CD4-positive, alpha-beta memory T cell (primary cell): ENCODE measurements around the gene LRIG1. TPM values are rescaled to one million over a fixed set of nuclear protein-coding genes. Genes with fewer than 3 reads are reported as not detected.
"Not testable (repeated sequence)": the region's sequence is repeated elsewhere in the genome, so short reads cannot be mapped to it uniquely, and the experiment has no call there.

Experiments used
- CTCF ChIA-PET: fragments of 350-600 bp; sonication (Branson Sonifier 250); formaldehyde crosslinking; loops from one replicate; lab custom pipeline; 2021; ENCODE audit warnings: inconsistent platforms; ENCODE audit not compliant: partially characterized antibody; lab: Charles Lee
- POLR2A ChIA-PET: fragments of 350-600 bp; sonication (Branson Sonifier 250); formaldehyde crosslinking; loops from one replicate; lab custom pipeline; 2021; ENCODE audit not compliant: partially characterized antibody; lab: Charles Lee
- DNase-seq, 5 donors: peaks; one replicate each; pipeline versions ENCODE4 v3.0.0 to v3.0.0-alpha.2; 2020 to 2022; ENCODE audit warnings: mixed read lengths in 1 of 5
- H3K27ac ChIP-seq: one replicate; pipeline ENCODE4 v1.7.0; 2013; ENCODE audit warnings: low read depth, low read length
- H3K27me3 ChIP-seq: 2 replicates; pipeline ENCODE4 v1.7.0; 2013; ENCODE audit warnings: mild to moderate bottlenecking, low read length, moderate library complexity; ENCODE audit not compliant: insufficient read depth
- H3K36me3 ChIP-seq: 2 replicates; pipeline ENCODE4 v1.7.0; 2013; ENCODE audit warnings: mild to moderate bottlenecking, low read length, moderate library complexity; ENCODE audit not compliant: insufficient read depth
- H3K4me1 ChIP-seq: 2 replicates; pipeline ENCODE4 v1.7.0; 2013; ENCODE audit warnings: mild to moderate bottlenecking, low read length, moderate library complexity; ENCODE audit not compliant: insufficient read depth
- H3K4me3 ChIP-seq, 2 donors: one replicate each; pipeline ENCODE4 v1.7.0; 2013; ENCODE audit warnings: low read length in 2 of 2, mild to moderate bottlenecking in 1 of 2
- H3K9me3 ChIP-seq, 2 donors: one replicate each; pipeline ENCODE4 v1.7.0; 2013; ENCODE audit warnings: low read length in 2 of 2, control low read depth in 1 of 2; ENCODE audit not compliant: control insufficient read depth in 1 of 2
- H3K27ac Mint-ChIP-seq, 7 donors: one replicate each; pipeline ENCODE4 v1.8.0; 2020 to 2021; ENCODE audit warnings: mixed read lengths in 7 of 7, mild to moderate bottlenecking in 6 of 7, inconsistent platforms in 3 of 7, moderate library complexity in 3 of 7
- H3K27me3 Mint-ChIP-seq, 2 donors: one replicate each; pipeline ENCODE4 v1.8.0; 2020 to 2021; ENCODE audit warnings: mixed read lengths in 2 of 2
- H3K36me3 Mint-ChIP-seq, 2 donors: one replicate each; pipeline ENCODE4 v1.8.0; 2020 to 2021; ENCODE audit warnings: mixed read lengths in 2 of 2, inconsistent platforms in 1 of 2, mild to moderate bottlenecking in 1 of 2
- H3K4me1 Mint-ChIP-seq, 4 donors: one replicate each; pipeline ENCODE4 v1.8.0; 2020 to 2021; ENCODE audit warnings: mixed read lengths in 4 of 4, mild to moderate bottlenecking in 1 of 4
- H3K4me3 Mint-ChIP-seq, 8 donors: one replicate each; pipeline ENCODE4 v1.8.0; 2020 to 2021; ENCODE audit warnings: mixed read lengths in 8 of 8, mild to moderate bottlenecking in 7 of 8, moderate library complexity in 6 of 8, inconsistent platforms in 3 of 8
- H3K9me3 Mint-ChIP-seq, 8 donors: one replicate each; pipeline ENCODE4 v1.8.0; 2020 to 2021; ENCODE audit warnings: mixed read lengths in 8 of 8, mild to moderate bottlenecking in 5 of 8, inconsistent platforms in 3 of 8, moderate library complexity in 1 of 8
- intact Hi-C: fragments of 100-400 bp; cut with micrococcal nuclease; formaldehyde crosslinking; loops from one replicate; pipeline ENCODE4 v1.15.1; 2023
- polyA plus RNA-seq, 2 donors: library from polyadenylated mRNA; unstranded; fragments of 300-500 nt; fragmentation: Illumina TruSeq; gene quantifications; one replicate each; pipeline ENCODE4 v1.2.3, GENCODE V29; 2021
- total RNA-seq, 2 experiments: library from RNA; stranded (reverse); gene quantifications; one replicate each; pipeline ENCODE4 v1.2.3, GENCODE V29; 2021

Gene LRIG1
- total and polyA plus RNA-seq, 4 experiments from 2014 or later, result 28.6 to 71.7 (median 62.4) TPM

GRCh38 chr3:66423791-66424190 is 77.0 kb downstream of the LRIG1 start:
- no peak for DNase-seq
- Histone ChIP-seq H3K4me3 (no peak overlapping the region), H3K9me3 (no peaks in the 10 kb centered on the region), H3K27me3 (no peaks in the 10 kb centered on the region), H3K4me1 (peaks cover 6% of the 10 kb centered on the region), H3K36me3 (peaks cover 5% of the 10 kb centered on the region), H3K27ac (no peak overlapping the region)
- peaks cover 50 to 51% of the 10 kb centered on the region in 2 donors for H3K36me3 Mint-ChIP-seq
- peaks cover 3 to 32% (median 25%) of the 10 kb centered on the region in 8 donors for H3K9me3 Mint-ChIP-seq
- CTCF ChIA-PET, result interaction anchor here (2.7 kb wide), 1 partner anchor 16 kb away, joined by 16 read pairs; no protein-coding TSS in a partner anchor
- POLR2A ChIA-PET, result no interaction called here
- H3K4me1 Mint-ChIP-seq, result peaks cover 42 to 79% (median 61%) of the 10 kb centered on the region in 4 donors
- peak overlapping the region in 3 of 7 donors; percentile 18 to 78 (median 69) for H3K27ac Mint-ChIP-seq
- H3K4me3 Mint-ChIP-seq, result no peak overlapping the region
- no peaks in the 10 kb centered on the region for H3K27me3 Mint-ChIP-seq
- intact Hi-C loops, result no loop called here

DNA sequence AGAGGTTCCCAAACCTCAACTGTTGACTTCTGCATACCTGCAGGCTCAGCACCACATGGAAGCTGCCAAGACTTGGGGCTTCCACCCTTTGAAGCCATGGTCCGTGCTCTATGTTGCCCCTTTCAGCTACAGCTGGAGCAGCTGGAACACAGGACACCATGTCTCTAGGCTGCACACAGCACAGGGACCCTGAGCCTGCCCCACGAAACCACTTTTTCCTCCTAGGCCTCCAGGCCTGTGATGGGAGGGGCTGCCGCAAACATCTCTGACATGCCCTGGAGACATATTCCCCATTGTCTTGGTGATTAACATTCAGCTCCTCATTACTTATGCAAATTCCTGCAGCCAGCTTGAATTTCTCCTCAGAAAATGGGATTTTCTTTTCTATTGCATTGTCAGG is 78.9 kb downstream of the LRIG1 start:
- H3K4me1 ChIP-seq, DNase-seq, H3K9me3 ChIP-seq, H3K27me3 ChIP-seq, intact Hi-C loops, H3K4me3 Mint-ChIP-seq, H3K27ac ChIP-seq, H3K27me3 Mint-ChIP-seq, H3K4me3 ChIP-seq, H3K36me3 ChIP-seq, POLR2A ChIA-PET: not testable (repeated sequence)
- Mint-ChIP-seq H3K27ac (peak overlapping the region in 2 of 7 donors; percentile 14 to 76), H3K9me3 (peaks cover 3 to 34% (median 25%) of the 10 kb centered on the region in 8 donors), H3K4me1 (peaks cover 37 to 75% (median 54%) of the 10 kb centered on the region in 4 donors), H3K36me3 (peaks cover 54 to 62% of the 10 kb centered on the region in 2 donors)
- CTCF ChIA-PET, result interaction anchor here (1.4 kb wide), 1 partner anchor 14 kb away, joined by 4 read pairs; no protein-coding TSS in a partner anchor

DNA sequence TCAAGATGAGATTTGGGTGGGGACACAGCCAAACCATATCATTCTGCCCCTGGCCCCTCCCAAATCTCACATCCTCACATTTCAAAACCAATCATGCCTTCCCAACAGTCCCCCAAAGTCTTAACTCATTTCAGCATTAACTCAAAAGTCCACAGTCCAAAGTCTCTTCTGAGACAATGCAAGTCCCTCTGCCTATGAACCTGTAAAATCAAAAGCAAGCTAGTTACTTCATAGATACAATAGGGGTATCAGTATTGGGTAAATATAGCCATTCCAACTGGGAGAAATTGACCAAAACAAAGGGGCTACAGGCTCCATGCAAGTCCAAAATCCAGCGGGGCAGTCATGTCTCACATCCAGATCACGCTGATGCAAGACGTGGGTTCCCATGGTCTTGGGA is 79.7 kb downstream of the LRIG1 start:
- H3K4me3 Mint-ChIP-seq, result peak overlapping the region in 1 of 8 donors; percentile 2
- peaks cover 3 to 34% (median 25%) of the 10 kb centered on the region in 8 donors for H3K9me3 Mint-ChIP-seq
- peaks cover 49 to 66% of the 10 kb centered on the region in 2 donors for H3K36me3 Mint-ChIP-seq
- intact Hi-C loops, H3K27ac ChIP-seq, H3K4me3 ChIP-seq, DNase-seq, H3K27me3 Mint-ChIP-seq, H3K27me3 ChIP-seq, H3K9me3 ChIP-seq, POLR2A ChIA-PET, H3K4me1 ChIP-seq: not testable (repeated sequence)
- CTCF ChIA-PET, result interaction anchor here (1.4 kb wide), 1 partner anchor 13 kb away, joined by 4 read pairs; no protein-coding TSS in a partner anchor
- peaks cover 12% of the 10 kb centered on the region for H3K36me3 ChIP-seq
- peaks cover 32 to 67% (median 48%) of the 10 kb centered on the region in 4 donors for H3K4me1 Mint-ChIP-seq
- H3K27ac Mint-ChIP-seq, result peak overlapping the region in 1 of 7 donors; percentile 17

DNA sequence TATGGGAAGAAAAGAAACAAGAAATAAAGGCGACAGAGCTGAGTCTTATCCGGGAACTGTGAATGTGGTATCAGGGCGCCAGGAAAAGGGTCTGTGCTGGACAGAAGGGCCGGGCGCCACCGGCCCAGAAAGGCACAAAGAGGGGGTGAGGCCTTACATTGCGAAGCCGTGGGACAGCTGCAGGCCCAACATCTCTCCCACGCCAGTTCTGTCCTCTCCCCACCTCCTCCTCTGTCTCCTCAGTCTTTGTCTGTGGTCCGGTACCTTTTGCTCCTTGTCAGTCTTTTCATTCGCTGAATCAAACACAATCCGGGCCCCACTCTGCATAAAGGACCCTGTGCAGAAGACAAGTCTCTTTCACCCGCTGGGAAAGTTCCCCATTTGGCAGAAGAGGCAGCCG is 81.8 kb downstream of the LRIG1 start:
- intact Hi-C loops, result no loop called here

GRCh38 chr3:66418475-66418931 is 82.3 kb downstream of the LRIG1 start:
- intact Hi-C loops, result no loop called here
- Mint-ChIP-seq H3K4me1 (peaks cover 18 to 47% (median 29%) of the 10 kb centered on the region in 4 donors), H3K36me3 (peaks cover 46 to 80% of the 10 kb centered on the region in 2 donors), H3K9me3 (peaks cover 3 to 29% (median 23%) of the 10 kb centered on the region in 8 donors), H3K4me3 (no peak overlapping the region), H3K27me3 (no peaks in the 10 kb centered on the region), H3K27ac (peak overlapping the region in 3 of 7 donors; percentile 16 to 62 (median 30))
- ChIA-PET POLR2A (no interaction called here), CTCF (interaction anchor here (0.6 kb wide), 1 partner anchor 110 kb away, joined by 4 read pairs; no protein-coding TSS in a partner anchor)
- no peak for DNase-seq
- Histone ChIP-seq H3K9me3 (no peaks in the 10 kb centered on the region), H3K27ac (no peak overlapping the region), H3K36me3 (peaks cover 25% of the 10 kb centered on the region), H3K27me3 (no peaks in the 10 kb centered on the region), H3K4me3 (no peak overlapping the region), H3K4me1 (peaks cover 6% of the 10 kb centered on the region)

More for the DNA sequence above, 81.8 kb downstream of the LRIG1 start:
- H3K4me3 ChIP-seq, result no peak overlapping the region
- H3K27ac ChIP-seq, result no peak overlapping the region
- DNase-seq, result no peak
- Mint-ChIP-seq H3K27ac (peak overlapping the region in 5 of 7 donors; percentile 25 to 69 (median 53)), H3K9me3 (peaks cover 3 to 31% (median 25%) of the 10 kb centered on the region in 8 donors), H3K4me3 (no peak overlapping the region), H3K4me1 (peaks cover 20 to 47% (median 32%) of the 10 kb centered on the region in 4 donors), H3K27me3 (no peaks in the 10 kb centered on the region), H3K36me3 (peaks cover 46 to 79% of the 10 kb centered on the region in 2 donors)
- ChIA-PET POLR2A (no interaction called here), CTCF (interaction anchor here (0.8 to 1.2 kb wide), 3 partner anchors 15 to 403 kb away, joined by 3 read pairs; no protein-coding TSS in a partner anchor)
- no peaks in the 10 kb centered on the region for H3K9me3 ChIP-seq
- peaks cover 6% of the 10 kb centered on the region for H3K4me1 ChIP-seq
- H3K27me3 ChIP-seq, result no peaks in the 10 kb centered on the region
- peaks cover 23% of the 10 kb centered on the region for H3K36me3 ChIP-seq

DNA sequence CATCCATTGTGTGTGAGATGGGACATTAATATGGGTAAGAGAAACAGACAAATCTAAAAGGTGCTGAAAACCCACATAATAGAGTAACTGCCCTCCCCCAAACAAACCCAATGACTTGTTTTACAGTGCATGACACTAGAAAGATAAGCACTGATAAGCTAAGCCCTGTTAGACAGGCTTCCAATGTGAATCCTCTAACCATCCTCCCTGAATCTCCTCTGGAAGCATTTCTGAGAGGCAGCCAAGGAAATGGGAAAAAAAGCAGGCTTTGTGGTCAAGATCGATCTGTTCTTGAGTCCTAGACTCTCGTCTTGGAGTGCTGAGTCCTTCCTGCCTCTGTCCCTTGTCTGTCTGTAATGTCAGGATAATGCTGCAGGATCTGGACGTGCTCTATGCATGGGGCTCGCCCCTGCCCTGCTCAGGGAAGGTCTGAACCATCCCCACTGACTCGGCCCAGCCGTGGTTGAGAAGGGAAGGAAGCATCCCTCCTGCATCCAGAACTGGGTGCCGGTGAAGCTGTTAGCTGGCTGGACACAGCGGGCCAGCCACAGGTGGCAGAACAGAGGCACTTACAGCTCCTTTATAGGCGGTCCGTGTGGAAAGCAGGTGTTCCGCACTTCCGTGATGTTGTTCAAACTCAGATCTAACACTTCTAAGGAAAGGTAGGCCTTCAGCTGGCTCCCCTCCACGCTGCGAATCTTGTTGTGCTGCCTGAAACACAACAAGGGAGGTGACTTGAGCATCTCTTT is 84.1 kb downstream of the LRIG1 start:
- peaks cover 44 to 84% of the 10 kb centered on the region in 2 donors for H3K36me3 Mint-ChIP-seq
- intact Hi-C loops, result no loop called here
- no peaks in the 10 kb centered on the region for H3K9me3 ChIP-seq
- H3K4me3 Mint-ChIP-seq, result peak overlapping the region in 1 of 8 donors; percentile 51
- peak overlapping the region in 3 of 7 donors; percentile 0 to 63 (median 5) for H3K27ac Mint-ChIP-seq
- H3K27ac ChIP-seq, result no peak overlapping the region
- no peaks in the 10 kb centered on the region for H3K27me3 Mint-ChIP-seq
- CTCF ChIA-PET, result no interaction called here
- no peaks in the 10 kb centered on the region for H3K27me3 ChIP-seq
- H3K4me1 Mint-ChIP-seq, result peaks cover 14 to 37% (median 26%) of the 10 kb centered on the region in 4 donors
- H3K4me3 ChIP-seq, result no peak overlapping the region
- H3K36me3 ChIP-seq, result peaks cover 39% of the 10 kb centered on the region
- POLR2A ChIA-PET, result no interaction called here
- no peak for DNase-seq
- peaks cover 6% of the 10 kb centered on the region for H3K4me1 ChIP-seq
- H3K9me3 Mint-ChIP-seq, result peaks cover 0 to 16% (median 9%) of the 10 kb centered on the region in 8 donors

DNA sequence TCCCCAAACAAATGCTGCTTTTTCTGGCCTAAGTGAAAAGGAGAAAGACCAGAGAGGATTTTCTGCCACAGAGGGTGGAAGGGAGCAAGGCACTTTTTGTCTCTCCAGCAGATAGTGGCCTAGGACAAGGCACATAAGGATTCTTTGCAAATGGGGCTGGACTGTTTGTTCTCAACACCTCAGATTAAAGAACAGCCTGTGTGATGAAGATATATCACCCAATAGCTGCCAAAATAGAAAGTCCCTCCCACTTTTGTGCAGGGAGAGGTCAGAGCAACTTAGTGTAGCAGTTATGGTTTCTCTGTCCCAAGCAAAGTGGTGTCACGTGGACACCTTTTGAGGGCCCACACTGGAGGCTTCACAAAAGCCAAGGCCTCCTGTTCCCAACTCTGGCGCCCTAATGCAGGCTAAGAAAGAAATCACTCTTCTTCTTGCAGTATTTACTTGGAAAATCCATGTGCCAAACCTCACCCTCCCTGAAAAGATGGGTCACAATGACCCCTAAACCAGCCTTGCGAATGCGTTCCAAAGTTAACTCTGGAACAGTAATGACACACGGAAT is 84.9 kb downstream of the LRIG1 start:
- Histone ChIP-seq H3K36me3 (peaks cover 46% of the 10 kb centered on the region), H3K4me3 (no peak overlapping the region), H3K9me3 (no peaks in the 10 kb centered on the region), H3K27ac (no peak overlapping the region), H3K27me3 (no peaks in the 10 kb centered on the region), H3K4me1 (peaks cover 6% of the 10 kb centered on the region)
- Mint-ChIP-seq H3K27ac (peak overlapping the region in 5 of 7 donors; percentile 5 to 61 (median 37)), H3K4me1 (peaks cover 14 to 34% (median 23%) of the 10 kb centered on the region in 4 donors), H3K9me3 (peaks cover 0 to 10% (median 6%) of the 10 kb centered on the region in 8 donors), H3K36me3 (peaks cover 45 to 87% of the 10 kb centered on the region in 2 donors), H3K4me3 (no peak overlapping the region), H3K27me3 (no peaks in the 10 kb centered on the region)
- ChIA-PET POLR2A (no interaction called here), CTCF (interaction anchor here (1.3 kb wide), 1 partner anchor 38 kb away, joined by 3 read pairs; no protein-coding TSS in a partner anchor)
- no peak for DNase-seq
- intact Hi-C loops, result no loop called here
